WTC11 (cell line): ENCODE results near the gene LEKR1. TPM values are rescaled to one million over a fixed set of nuclear protein-coding genes. Genes with fewer than 3 reads are reported as not detected.

ENCODE experiments used
- ATAC-seq: fragments of 200-7000 bp; cut with Tn5 transposase; 2 replicates; pipeline ENCODE4 v1.10.0; 2021; ENCODE audit warnings: mild to moderate bottlenecking, moderate library complexity
- CTCF ChIA-PET: fragments of 300-600 bp; sonication (Branson Sonifier 250); formaldehyde crosslinking; loops from one replicate; lab custom pipeline; 2021; ENCODE audit warnings: antibody characterized with exemption; lab: Charles Lee
- POLR2A ChIA-PET: fragments of 350-600 bp; sonication (Branson Sonifier 250); formaldehyde crosslinking; loops from one replicate; lab custom pipeline; 2021; ENCODE audit warnings: antibody characterized with exemption; lab: Charles Lee
- DNase-seq: peaks from one replicate; pipeline ENCODE4 v3.0.0; 2021; ENCODE audit warnings: low spot score
- H3K27ac Mint-ChIP-seq: 2 replicates; pipeline ENCODE4 v1.8.0; 2021; ENCODE audit warnings: mixed read lengths
- H3K27me3 Mint-ChIP-seq: 2 replicates; pipeline ENCODE4 v1.8.0; 2021; ENCODE audit warnings: low read depth, mild to moderate bottlenecking, moderate library complexity, mixed read lengths
- H3K36me3 Mint-ChIP-seq: 2 replicates; pipeline ENCODE4 v1.8.0; 2021; ENCODE audit warnings: mixed read lengths
- H3K4me1 Mint-ChIP-seq: 2 replicates; pipeline ENCODE4 v1.8.0; 2022; ENCODE audit warnings: mixed read lengths
- H3K4me3 Mint-ChIP-seq: 2 replicates; pipeline ENCODE4 v1.8.0; 2021; ENCODE audit warnings: mild to moderate bottlenecking, moderate library complexity, mixed read lengths
- H3K9me3 Mint-ChIP-seq: 2 replicates; pipeline ENCODE4 v1.8.0; 2021; ENCODE audit warnings: mixed read lengths
- ATF6 ChIP-seq: sonication (generic); formaldehyde crosslinking; IDR thresholded peaks from 2 replicates; pipeline ENCODE4 v1.8.1; 2023; ENCODE audit warnings: mild to moderate bottlenecking, missing genetic modification reagents
- CBFB ChIP-seq: sonication (generic); formaldehyde crosslinking; IDR thresholded peaks from 2 replicates; pipeline ENCODE4 v1.8.1; 2022; ENCODE audit warnings: mild to moderate bottlenecking, low read depth, missing genetic modification reagents
- ELF4 ChIP-seq: sonication (generic); formaldehyde crosslinking; IDR thresholded peaks from 2 replicates; pipeline ENCODE4 v1.8.1; 2022; ENCODE audit warnings: low read depth, mild to moderate bottlenecking, moderate library complexity, missing genetic modification reagents
- EMX1 ChIP-seq: fragments of 250-450 bp; sonication (Bioruptor Pico); IDR thresholded peaks from 2 replicates; pipeline ENCODE4 v1.8.0; 2021; ENCODE audit warnings: mild to moderate bottlenecking
- GRHL2 ChIP-seq: fragments of 250-450 bp; sonication (Bioruptor Pico); IDR thresholded peaks from 2 replicates; pipeline ENCODE4 v1.8.0; 2022; ENCODE audit warnings: mild to moderate bottlenecking, moderate library complexity; ENCODE audit not compliant: insufficient replicate concordance, severe bottlenecking
- GTF2I ChIP-seq: fragments of 250-450 bp; sonication (Bioruptor Pico); conservative IDR thresholded peaks from 2 replicates; pipeline ENCODE4 v1.4.0; 2021; ENCODE audit warnings: mild to moderate bottlenecking
- MLX ChIP-seq: sonication (generic); formaldehyde crosslinking; IDR thresholded peaks from 2 replicates; pipeline ENCODE4 v1.8.1; 2023; ENCODE audit warnings: mild to moderate bottlenecking, missing genetic modification reagents, moderate library complexity
- NFE2L1 ChIP-seq: sonication (generic); formaldehyde crosslinking; IDR thresholded peaks from 2 replicates; pipeline ENCODE4 v1.8.1; 2023; ENCODE audit warnings: missing genetic modification reagents
- NFYB ChIP-seq: sonication (generic); formaldehyde crosslinking; conservative IDR thresholded peaks from 2 replicates; pipeline ENCODE4 v1.8.0; 2022; ENCODE audit warnings: low read depth, missing genetic modification reagents
- RELA ChIP-seq: sonication (generic); formaldehyde crosslinking; IDR thresholded peaks from 2 replicates; pipeline ENCODE4 v1.8.1; 2022; ENCODE audit warnings: missing genetic modification reagents, mild to moderate bottlenecking, borderline replicate concordance
- SOX15 ChIP-seq: fragments of 250-450 bp; sonication (Bioruptor Pico); IDR thresholded peaks from 2 replicates; pipeline ENCODE4 v1.9.0; 2021; ENCODE audit warnings: mild to moderate bottlenecking
- TCF7 ChIP-seq: sonication (generic); formaldehyde crosslinking; IDR thresholded peaks from 2 replicates; pipeline ENCODE4 v1.8.0; 2022; ENCODE audit warnings: mild to moderate bottlenecking, low read depth, missing genetic modification reagents, moderate library complexity
- USF2 ChIP-seq: sonication (generic); formaldehyde crosslinking; IDR thresholded peaks from 2 replicates; pipeline ENCODE4 v1.8.1; 2023; ENCODE audit warnings: mild to moderate bottlenecking, missing genetic modification reagents, moderate library complexity
- ZNF121 ChIP-seq: sonication (generic); formaldehyde crosslinking; IDR thresholded peaks from 2 replicates; pipeline ENCODE4 v1.8.0; 2023; ENCODE audit warnings: missing genetic modification reagents
- ZNF281 ChIP-seq: sonication (generic); formaldehyde crosslinking; IDR thresholded peaks from 2 replicates; pipeline ENCODE4 v1.8.0; 2023; ENCODE audit warnings: mild to moderate bottlenecking, missing genetic modification reagents
- ZNF425 ChIP-seq: fragments of 250-450 bp; sonication (Bioruptor Pico); conservative IDR thresholded peaks from 2 replicates; pipeline ENCODE4 v1.9.0; 2021; ENCODE audit warnings: mild to moderate bottlenecking
- total RNA-seq: library from RNA; stranded (reverse); gene quantifications from 3 replicates; pipeline ENCODE4 v1.2.3, GENCODE V29; 2021
- TF ChIP-seq, protein P1 (sequence below): sonication (generic); formaldehyde crosslinking; IDR thresholded peaks from 2 replicates; pipeline ENCODE4 v1.8.1; 2023; ENCODE audit warnings: mild to moderate bottlenecking, missing genetic modification reagents, borderline replicate concordance
- TF ChIP-seq, protein P2 (sequence below): sonication (generic); formaldehyde crosslinking; IDR thresholded peaks from 2 replicates; pipeline ENCODE4 v1.8.0; 2022; ENCODE audit warnings: mild to moderate bottlenecking, missing genetic modification reagents
- TF ChIP-seq, protein P3 (sequence below): sonication (generic); formaldehyde crosslinking; conservative IDR thresholded peaks from 2 replicates; pipeline ENCODE4 v1.8.1; 2022; ENCODE audit warnings: mild to moderate bottlenecking, missing genetic modification reagents
- TF ChIP-seq, protein P4 (sequence below): sonication (generic); formaldehyde crosslinking; IDR thresholded peaks from 2 replicates; pipeline ENCODE4 v1.8.0; 2022; ENCODE audit warnings: mild to moderate bottlenecking, missing genetic modification reagents

LEKR1 gene
- total RNA-seq, 1 experiment from 2014 or later = 0.09 TPM

DNA sequence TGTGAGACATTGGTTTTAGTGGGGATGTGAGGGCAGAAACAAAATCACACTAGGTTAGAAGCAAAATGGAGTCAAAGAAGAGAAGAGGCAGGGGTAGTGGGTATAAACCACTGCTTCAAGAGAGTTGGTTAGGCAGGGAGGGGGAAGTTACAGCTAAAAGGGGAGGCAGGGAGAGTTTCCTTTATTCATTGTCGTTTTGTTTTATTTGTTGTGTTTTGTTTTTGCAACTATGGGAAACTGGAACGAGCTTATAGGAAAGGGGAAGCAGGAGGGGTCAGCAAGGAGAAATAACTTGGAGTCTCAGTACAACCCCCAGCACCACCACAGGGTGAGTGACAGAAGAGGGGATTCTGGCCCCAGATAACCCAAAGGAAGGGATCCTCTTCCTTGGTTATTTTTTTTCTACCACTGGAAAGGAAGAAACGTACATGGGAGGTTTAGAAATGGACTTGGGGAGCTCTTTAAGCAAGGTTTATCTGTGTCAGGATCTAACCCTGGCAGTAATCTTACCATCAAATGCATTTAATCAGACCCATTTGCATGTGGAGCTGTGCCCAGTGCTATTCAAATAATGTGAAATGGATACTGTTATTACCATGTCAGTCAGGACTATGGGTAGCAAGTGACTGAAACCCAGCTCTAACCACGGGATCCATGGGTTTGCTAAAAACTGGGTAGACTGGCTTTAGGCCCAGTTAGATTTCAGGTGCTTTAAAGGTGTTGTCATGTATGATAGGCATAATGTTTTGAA lies 265.1 kb downstream of the LEKR1 start (continued):
- TF ChIP-seq, protein P1, sequence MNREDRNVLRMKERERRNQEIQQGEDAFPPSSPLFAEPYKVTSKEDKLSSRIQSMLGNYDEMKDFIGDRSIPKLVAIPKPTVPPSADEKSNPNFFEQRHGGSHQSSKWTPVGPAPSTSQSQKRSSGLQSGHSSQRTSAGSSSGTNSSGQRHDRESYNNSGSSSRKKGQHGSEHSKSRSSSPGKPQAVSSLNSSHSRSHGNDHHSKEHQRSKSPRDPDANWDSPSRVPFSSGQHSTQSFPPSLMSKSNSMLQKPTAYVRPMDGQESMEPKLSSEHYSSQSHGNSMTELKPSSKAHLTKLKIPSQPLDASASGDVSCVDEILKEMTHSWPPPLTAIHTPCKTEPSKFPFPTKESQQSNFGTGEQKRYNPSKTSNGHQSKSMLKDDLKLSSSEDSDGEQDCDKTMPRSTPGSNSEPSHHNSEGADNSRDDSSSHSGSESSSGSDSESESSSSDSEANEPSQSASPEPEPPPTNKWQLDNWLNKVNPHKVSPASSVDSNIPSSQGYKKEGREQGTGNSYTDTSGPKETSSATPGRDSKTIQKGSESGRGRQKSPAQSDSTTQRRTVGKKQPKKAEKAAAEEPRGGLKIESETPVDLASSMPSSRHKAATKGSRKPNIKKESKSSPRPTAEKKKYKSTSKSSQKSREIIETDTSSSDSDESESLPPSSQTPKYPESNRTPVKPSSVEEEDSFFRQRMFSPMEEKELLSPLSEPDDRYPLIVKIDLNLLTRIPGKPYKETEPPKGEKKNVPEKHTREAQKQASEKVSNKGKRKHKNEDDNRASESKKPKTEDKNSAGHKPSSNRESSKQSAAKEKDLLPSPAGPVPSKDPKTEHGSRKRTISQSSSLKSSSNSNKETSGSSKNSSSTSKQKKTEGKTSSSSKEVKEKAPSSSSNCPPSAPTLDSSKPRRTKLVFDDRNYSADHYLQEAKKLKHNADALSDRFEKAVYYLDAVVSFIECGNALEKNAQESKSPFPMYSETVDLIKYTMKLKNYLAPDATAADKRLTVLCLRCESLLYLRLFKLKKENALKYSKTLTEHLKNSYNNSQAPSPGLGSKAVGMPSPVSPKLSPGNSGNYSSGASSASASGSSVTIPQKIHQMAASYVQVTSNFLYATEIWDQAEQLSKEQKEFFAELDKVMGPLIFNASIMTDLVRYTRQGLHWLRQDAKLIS (CRISPR knock-in tag) = no peak
- TF ChIP-seq ELF4 (CRISPR knock-in tag) = no peak
- no peak for TF ChIP-seq USF2 (CRISPR knock-in tag)
- no peak for TF ChIP-seq ATF6
- TF ChIP-seq, protein P2, sequence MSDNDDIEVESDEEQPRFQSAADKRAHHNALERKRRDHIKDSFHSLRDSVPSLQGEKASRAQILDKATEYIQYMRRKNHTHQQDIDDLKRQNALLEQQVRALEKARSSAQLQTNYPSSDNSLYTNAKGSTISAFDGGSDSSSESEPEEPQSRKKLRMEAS (CRISPR knock-in tag) = no peak

GRCh38 chr3:157092230-157092629 lies 266.1 kb downstream of the LEKR1 start:
- Mint-ChIP-seq H3K27ac (no peak overlapping the region), H3K4me1 (peaks cover 41% of the 10 kb centered on the region)
- no peak for TF ChIP-seq GRHL2
- TF ChIP-seq ZNF121 (CRISPR knock-in tag) = no peak
- no peak for TF ChIP-seq NFYB
- TF ChIP-seq ZNF281 (CRISPR knock-in tag) = no peak
- no peak for TF ChIP-seq MLX
- no peak for TF ChIP-seq NFE2L1 (CRISPR knock-in tag)
- no peak for TF ChIP-seq TCF7 (CRISPR knock-in tag)
- TF ChIP-seq SOX15 (CRISPR knock-in tag) = no peak
- TF ChIP-seq, protein P3, sequence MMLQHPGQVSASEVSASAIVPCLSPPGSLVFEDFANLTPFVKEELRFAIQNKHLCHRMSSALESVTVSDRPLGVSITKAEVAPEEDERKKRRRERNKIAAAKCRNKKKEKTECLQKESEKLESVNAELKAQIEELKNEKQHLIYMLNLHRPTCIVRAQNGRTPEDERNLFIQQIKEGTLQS (CRISPR knock-in tag) = no peak
- TF ChIP-seq RELA (CRISPR knock-in tag) = no peak
- TF ChIP-seq CBFB (CRISPR knock-in tag) = no peak
- TF ChIP-seq GTF2I (CRISPR knock-in tag) = no peak
- TF ChIP-seq EMX1 (CRISPR knock-in tag) = no peak
- TF ChIP-seq, protein P4, sequence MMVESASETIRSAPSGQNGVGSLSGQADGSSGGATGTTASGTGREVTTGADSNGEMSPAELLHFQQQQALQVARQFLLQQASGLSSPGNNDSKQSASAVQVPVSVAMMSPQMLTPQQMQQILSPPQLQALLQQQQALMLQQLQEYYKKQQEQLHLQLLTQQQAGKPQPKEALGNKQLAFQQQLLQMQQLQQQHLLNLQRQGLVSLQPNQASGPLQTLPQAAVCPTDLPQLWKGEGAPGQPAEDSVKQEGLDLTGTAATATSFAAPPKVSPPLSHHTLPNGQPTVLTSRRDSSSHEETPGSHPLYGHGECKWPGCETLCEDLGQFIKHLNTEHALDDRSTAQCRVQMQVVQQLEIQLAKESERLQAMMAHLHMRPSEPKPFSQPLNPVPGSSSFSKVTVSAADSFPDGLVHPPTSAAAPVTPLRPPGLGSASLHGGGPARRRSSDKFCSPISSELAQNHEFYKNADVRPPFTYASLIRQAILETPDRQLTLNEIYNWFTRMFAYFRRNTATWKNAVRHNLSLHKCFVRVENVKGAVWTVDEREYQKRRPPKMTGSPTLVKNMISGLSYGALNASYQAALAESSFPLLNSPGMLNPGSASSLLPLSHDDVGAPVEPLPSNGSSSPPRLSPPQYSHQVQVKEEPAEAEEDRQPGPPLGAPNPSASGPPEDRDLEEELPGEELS (CRISPR knock-in tag) = no peak
- TF ChIP-seq ZNF425 (CRISPR knock-in tag) = no peak

More at GRCh38 chr3:157092230-157092629, 266.1 kb downstream of the LEKR1 start:
- H3K9me3 Mint-ChIP-seq = no peaks in the 10 kb centered on the region
- H3K27me3 Mint-ChIP-seq = peaks cover 14% of the 10 kb centered on the region
- POLR2A ChIA-PET = no interaction called here
- H3K4me3 Mint-ChIP-seq = no peak overlapping the region
- ATAC-seq (no peak), DNase-seq (no peak)
- CTCF ChIA-PET = interaction anchor here (1.6 kb wide), 1 partner anchor 38 kb away, joined by 5 read pairs; no protein-coding TSS in a partner anchor
- no peaks in the 10 kb centered on the region for H3K36me3 Mint-ChIP-seq
